Measurements from ENCODE around the gene SLC66A2.

Gene SLC66A2

GRCh38 chr18:79919089-79919488 is 32.4 kb downstream of the SLC66A2 start:
- H3K9me3 ChIP-seq (ENCODE audit: control insufficient read depth, low read length): no peaks in the 10 kb centered on the region
- H3K27me3 ChIP-seq (replicated peaks; ENCODE audit: control insufficient read depth, insufficient read depth, low read length, poor library complexity, severe bottlenecking): no peaks in the 10 kb centered on the region
- no peak overlapping the region for H3K27ac ChIP-seq (ENCODE audit: insufficient read depth, low read length, poor library complexity, severe bottlenecking)
- H3K36me3 ChIP-seq (ENCODE audit: control insufficient read depth, insufficient read depth, low read length): peaks cover 8% of the 10 kb centered on the region
- H3K4me1 ChIP-seq (ENCODE audit: control insufficient read depth, insufficient read depth, low read length, poor library complexity, severe bottlenecking): no peaks in the 10 kb centered on the region
- DNase-seq: no peak
- no peak overlapping the region for H3K4me3 ChIP-seq (ENCODE audit: insufficient read depth, low read depth, low read length, poor library complexity, severe bottlenecking)

GRCh38 chr18:79918615-79919011 is 32.8 kb downstream of the SLC66A2 start:
- H3K4me1 ChIP-seq (ENCODE audit: control insufficient read depth, insufficient read depth, low read length, poor library complexity, severe bottlenecking): no peaks in the 10 kb centered on the region
- no peaks in the 10 kb centered on the region for H3K27me3 ChIP-seq (replicated peaks; ENCODE audit: control insufficient read depth, insufficient read depth, low read length, poor library complexity, severe bottlenecking)
- H3K27ac ChIP-seq (ENCODE audit: insufficient read depth, low read length, poor library complexity, severe bottlenecking): no peak overlapping the region
- H3K4me3 ChIP-seq (ENCODE audit: insufficient read depth, low read depth, low read length, poor library complexity, severe bottlenecking): no peak overlapping the region
- no peaks in the 10 kb centered on the region for H3K9me3 ChIP-seq (ENCODE audit: control insufficient read depth, low read length)
- H3K36me3 ChIP-seq (ENCODE audit: control insufficient read depth, insufficient read depth, low read length): peaks cover 7% of the 10 kb centered on the region
- DNase-seq: no peak

DNA sequence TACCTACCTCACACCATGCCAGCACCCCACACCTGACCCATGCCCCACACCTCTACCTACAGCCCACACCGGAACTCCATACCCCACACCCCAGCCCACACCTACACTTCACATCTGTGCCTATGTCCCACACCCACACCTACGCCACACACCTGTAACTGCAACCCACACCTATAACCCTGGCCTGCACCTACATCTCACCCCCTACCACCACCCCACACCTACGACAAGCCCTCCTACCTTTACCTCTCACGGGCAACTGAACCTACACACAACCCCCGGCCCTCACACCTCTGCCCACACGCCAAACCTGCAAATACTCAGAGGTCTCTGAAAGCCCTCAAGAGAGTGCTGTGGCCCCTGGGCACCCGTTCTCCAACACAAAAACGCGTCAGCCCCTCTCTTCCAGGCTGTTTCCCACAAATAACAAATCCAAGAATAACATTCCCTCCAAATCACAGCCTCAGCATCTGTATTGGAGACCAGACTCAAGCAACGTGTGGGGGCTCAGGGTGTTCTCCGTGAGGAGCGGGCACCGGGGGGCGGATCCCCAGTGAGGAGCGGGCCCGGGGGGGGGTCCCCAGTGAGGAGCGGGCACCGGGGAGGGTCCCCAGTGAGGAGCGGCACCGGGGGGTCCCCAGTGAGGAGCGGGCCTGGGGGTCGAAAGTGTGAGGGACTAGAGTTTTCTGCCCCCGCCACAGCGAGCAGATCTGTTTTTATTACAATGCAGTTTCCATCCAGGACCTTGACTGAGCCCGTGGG is 33.4 kb downstream of the SLC66A2 start:
- DNase-seq: no peak
- Histone ChIP-seq H3K27me3 (replicated peaks; ENCODE audit: control insufficient read depth, insufficient read depth, low read length, poor library complexity, severe bottlenecking) (no peaks in the 10 kb centered on the region), H3K4me1 (ENCODE audit: control insufficient read depth, insufficient read depth, low read length, poor library complexity, severe bottlenecking) (no peaks in the 10 kb centered on the region), H3K27ac (ENCODE audit: insufficient read depth, low read length, poor library complexity, severe bottlenecking) (no peak overlapping the region), H3K4me3 (ENCODE audit: insufficient read depth, low read depth, low read length, poor library complexity, severe bottlenecking) (no peak overlapping the region), H3K36me3 (ENCODE audit: control insufficient read depth, insufficient read depth, low read length) (peaks cover 4% of the 10 kb centered on the region), H3K9me3 (ENCODE audit: control insufficient read depth, low read length) (no peaks in the 10 kb centered on the region)

GRCh38 chr18:79917169-79917852 is 34.1 kb downstream of the SLC66A2 start:
- Histone ChIP-seq H3K27ac (ENCODE audit: insufficient read depth, low read length, poor library complexity, severe bottlenecking) (no peak overlapping the region), H3K36me3 (ENCODE audit: control insufficient read depth, insufficient read depth, low read length) (peaks cover 4% of the 10 kb centered on the region)
- no peak for DNase-seq

GRCh38 chr18:79916546-79917168 is 34.8 kb downstream of the SLC66A2 start:
- Histone ChIP-seq H3K27me3 (replicated peaks; ENCODE audit: control insufficient read depth, insufficient read depth, low read length, poor library complexity, severe bottlenecking) (no peaks in the 10 kb centered on the region), H3K27ac (ENCODE audit: insufficient read depth, low read length, poor library complexity, severe bottlenecking) (no peak overlapping the region), H3K4me3 (ENCODE audit: insufficient read depth, low read depth, low read length, poor library complexity, severe bottlenecking) (no peak overlapping the region), H3K9me3 (ENCODE audit: control insufficient read depth, low read length) (no peaks in the 10 kb centered on the region), H3K4me1 (ENCODE audit: control insufficient read depth, insufficient read depth, low read length, poor library complexity, severe bottlenecking) (no peaks in the 10 kb centered on the region), H3K36me3 (ENCODE audit: control insufficient read depth, insufficient read depth, low read length) (peaks cover 4% of the 10 kb centered on the region)
- DNase-seq: no peak

More at GRCh38 chr18:79917169-79917852, 34.1 kb downstream of the SLC66A2 start:
- no peaks in the 10 kb centered on the region for H3K9me3 ChIP-seq (ENCODE audit: control insufficient read depth, low read length)
- no peaks in the 10 kb centered on the region for H3K4me1 ChIP-seq (ENCODE audit: control insufficient read depth, insufficient read depth, low read length, poor library complexity, severe bottlenecking)
- H3K27me3 ChIP-seq (replicated peaks; ENCODE audit: control insufficient read depth, insufficient read depth, low read length, poor library complexity, severe bottlenecking): no peaks in the 10 kb centered on the region
- no peak overlapping the region for H3K4me3 ChIP-seq (ENCODE audit: insufficient read depth, low read depth, low read length, poor library complexity, severe bottlenecking)

DNA sequence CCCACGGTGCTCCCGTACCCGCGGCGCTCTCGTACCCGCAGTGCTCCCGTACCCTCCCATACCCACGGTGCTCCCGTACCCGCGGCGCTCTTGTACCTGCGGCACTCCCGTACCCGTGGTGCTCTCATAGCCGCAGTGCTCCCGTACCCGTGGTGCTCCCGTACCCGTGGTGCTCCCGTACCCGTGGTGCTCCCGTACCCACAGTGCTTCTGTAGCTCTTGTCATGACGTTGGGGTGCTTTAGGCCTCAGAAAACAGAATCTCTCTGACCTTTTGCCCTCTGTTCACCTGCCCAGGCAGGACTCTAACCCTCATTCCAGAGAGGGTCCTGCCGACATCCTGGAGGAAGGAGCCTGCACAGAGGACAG is 35.3 kb downstream of the SLC66A2 start:
- DNase-seq: no peak
- Histone ChIP-seq H3K27me3 (replicated peaks; ENCODE audit: control insufficient read depth, insufficient read depth, low read length, poor library complexity, severe bottlenecking) (no peaks in the 10 kb centered on the region), H3K36me3 (ENCODE audit: control insufficient read depth, insufficient read depth, low read length) (peaks cover 4% of the 10 kb centered on the region), H3K4me1 (ENCODE audit: control insufficient read depth, insufficient read depth, low read length, poor library complexity, severe bottlenecking) (no peaks in the 10 kb centered on the region), H3K27ac (ENCODE audit: insufficient read depth, low read length, poor library complexity, severe bottlenecking) (no peak overlapping the region), H3K9me3 (ENCODE audit: control insufficient read depth, low read length) (no peaks in the 10 kb centered on the region), H3K4me3 (ENCODE audit: insufficient read depth, low read depth, low read length, poor library complexity, severe bottlenecking) (no peak overlapping the region)

- Histone ChIP-seq H3K36me3 (ENCODE audit: control insufficient read depth, insufficient read depth, low read length) (peaks cover 4% of the 10 kb centered on the region), H3K9me3 (ENCODE audit: control insufficient read depth, low read length) (no peaks in the 10 kb centered on the region), H3K27ac (ENCODE audit: insufficient read depth, low read length, poor library complexity, severe bottlenecking) (no peak overlapping the region), H3K4me1 (ENCODE audit: control insufficient read depth, insufficient read depth, low read length, poor library complexity, severe bottlenecking) (no peaks in the 10 kb centered on the region), H3K4me3 (ENCODE audit: insufficient read depth, low read depth, low read length, poor library complexity, severe bottlenecking) (no peak overlapping the region), H3K27me3 (replicated peaks; ENCODE audit: control insufficient read depth, insufficient read depth, low read length, poor library complexity, severe bottlenecking) (no peaks in the 10 kb centered on the region)
- DNase-seq: no peak
Measured at GRCh38 chr18:79915161-79916127, 36.0 kb downstream of the SLC66A2 start.

GRCh38 chr18:79914614-79915160 is 36.8 kb downstream of the SLC66A2 start:
- H3K4me3 ChIP-seq (ENCODE audit: insufficient read depth, low read depth, low read length, poor library complexity, severe bottlenecking): no peak overlapping the region
- no peak for DNase-seq
- no peaks in the 10 kb centered on the region for H3K9me3 ChIP-seq (ENCODE audit: control insufficient read depth, low read length)
- no peaks in the 10 kb centered on the region for H3K27me3 ChIP-seq (replicated peaks; ENCODE audit: control insufficient read depth, insufficient read depth, low read length, poor library complexity, severe bottlenecking)
- H3K36me3 ChIP-seq (ENCODE audit: control insufficient read depth, insufficient read depth, low read length): peaks cover 4% of the 10 kb centered on the region
- H3K4me1 ChIP-seq (ENCODE audit: control insufficient read depth, insufficient read depth, low read length, poor library complexity, severe bottlenecking): no peaks in the 10 kb centered on the region
- no peak overlapping the region for H3K27ac ChIP-seq (ENCODE audit: insufficient read depth, low read length, poor library complexity, severe bottlenecking)

DNA sequence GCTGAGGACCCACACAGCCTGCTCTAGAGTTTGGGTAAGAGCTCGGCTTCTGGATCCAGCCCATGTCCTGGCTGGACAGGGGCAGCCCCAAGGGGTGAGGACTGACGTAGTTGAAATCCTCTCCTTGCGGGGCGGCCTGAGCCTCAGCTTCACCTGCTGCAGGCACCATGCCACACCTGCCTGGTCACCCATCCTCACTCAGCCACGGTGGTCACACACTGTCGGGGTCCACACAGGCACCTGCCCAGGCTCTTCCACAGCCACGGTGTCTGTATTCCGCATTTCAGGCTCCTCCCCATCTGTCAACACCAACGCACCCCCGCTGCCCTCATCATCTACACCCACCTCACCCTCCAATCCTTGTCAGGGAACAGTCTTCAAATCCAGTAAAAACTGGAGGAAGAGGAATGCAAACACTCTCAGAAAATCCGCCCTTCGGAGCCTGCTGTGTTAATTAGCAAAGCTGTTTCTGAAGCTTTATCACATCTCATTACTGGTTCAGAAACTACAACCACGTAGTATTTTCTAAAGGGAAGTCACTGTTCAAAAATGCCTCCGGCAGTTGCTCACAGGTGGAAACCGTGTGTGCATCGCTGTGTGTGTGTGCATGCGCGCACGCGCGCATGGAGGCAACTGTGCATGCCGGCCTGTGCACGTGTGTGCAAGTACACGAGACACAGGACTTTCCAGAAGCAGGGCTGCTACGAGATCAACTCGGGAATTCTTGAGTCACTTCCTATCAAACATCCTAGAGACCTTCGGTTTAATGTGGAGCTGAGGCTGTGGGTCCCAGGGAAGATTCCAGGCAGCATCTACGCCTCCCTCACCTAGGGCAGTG is 38.2 kb downstream of the SLC66A2 start:
- Histone ChIP-seq H3K36me3 (ENCODE audit: control insufficient read depth, insufficient read depth, low read length) (peaks cover 4% of the 10 kb centered on the region), H3K4me3 (ENCODE audit: insufficient read depth, low read depth, low read length, poor library complexity, severe bottlenecking) (no peak overlapping the region), H3K27ac (ENCODE audit: insufficient read depth, low read length, poor library complexity, severe bottlenecking) (no peak overlapping the region), H3K4me1 (ENCODE audit: control insufficient read depth, insufficient read depth, low read length, poor library complexity, severe bottlenecking) (no peaks in the 10 kb centered on the region), H3K27me3 (replicated peaks; ENCODE audit: control insufficient read depth, insufficient read depth, low read length, poor library complexity, severe bottlenecking) (no peaks in the 10 kb centered on the region), H3K9me3 (ENCODE audit: control insufficient read depth, low read length) (no peaks in the 10 kb centered on the region)
- no peak for DNase-seq
